GM13977 (cell line): ENCODE data around the gene FBN1.

ENCODE experiments used
- DNase-seq: peaks from one replicate; pipeline ENCODE4 v3.0.0; 2012; ENCODE audit warnings: low spot score
- in situ Hi-C: fragments of 300-500 bp; cut with MboI; formaldehyde crosslinking; loops from one replicate; pipeline ENCODE4 v1.12.0; 2022; ENCODE audit warnings: low sequenced_read_pairs, low pct_unique_long_range_greater_than_20kb, mixed read lengths, inconsistent platforms; ENCODE audit not compliant: unreplicated experiment
- TF ChIP-seq, protein P1 (sequence below): IDR thresholded peaks from 2 replicates; pipeline ENCODE4 v1.5.1; 2012; ENCODE audit warnings: mild to moderate bottlenecking, control low read depth; ENCODE audit not compliant: insufficient read depth; ENCODE audit errors: extremely low read depth, missing control alignments

The FBN1 gene

DNA sequence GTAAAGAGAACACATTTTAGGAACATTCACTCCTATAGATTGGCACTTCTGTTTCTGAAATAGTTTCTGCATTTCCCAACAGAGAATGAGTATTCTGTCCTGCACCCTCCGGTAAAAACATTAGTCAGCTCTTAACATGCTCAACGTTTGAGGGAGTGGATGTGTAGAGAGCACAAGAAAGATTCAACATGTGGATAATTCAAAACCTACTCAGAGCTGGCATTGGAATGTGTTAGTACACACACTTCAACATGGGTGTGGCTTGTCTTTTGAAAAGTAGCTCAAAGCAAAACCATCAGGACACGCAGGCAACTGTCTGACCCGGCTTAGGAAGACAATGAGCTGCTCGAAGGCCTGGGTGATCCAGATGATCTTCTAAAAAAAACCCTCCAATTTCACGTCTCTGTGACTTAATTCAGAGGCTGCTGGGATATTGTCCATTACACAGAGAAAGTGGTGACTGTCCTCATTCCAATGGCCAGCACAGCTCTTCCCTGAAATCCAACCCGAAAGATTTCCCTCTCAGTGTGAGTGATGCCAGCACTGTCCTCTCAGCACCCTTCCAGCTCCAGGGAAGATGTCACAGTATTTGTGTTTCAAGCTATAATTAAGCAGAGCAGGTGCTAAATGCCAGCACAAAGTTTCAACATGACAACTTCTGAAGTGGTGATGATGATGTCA is 18.1 kb downstream of the FBN1 start:
- DNase-seq: no peak
- TF ChIP-seq, protein P1, sequence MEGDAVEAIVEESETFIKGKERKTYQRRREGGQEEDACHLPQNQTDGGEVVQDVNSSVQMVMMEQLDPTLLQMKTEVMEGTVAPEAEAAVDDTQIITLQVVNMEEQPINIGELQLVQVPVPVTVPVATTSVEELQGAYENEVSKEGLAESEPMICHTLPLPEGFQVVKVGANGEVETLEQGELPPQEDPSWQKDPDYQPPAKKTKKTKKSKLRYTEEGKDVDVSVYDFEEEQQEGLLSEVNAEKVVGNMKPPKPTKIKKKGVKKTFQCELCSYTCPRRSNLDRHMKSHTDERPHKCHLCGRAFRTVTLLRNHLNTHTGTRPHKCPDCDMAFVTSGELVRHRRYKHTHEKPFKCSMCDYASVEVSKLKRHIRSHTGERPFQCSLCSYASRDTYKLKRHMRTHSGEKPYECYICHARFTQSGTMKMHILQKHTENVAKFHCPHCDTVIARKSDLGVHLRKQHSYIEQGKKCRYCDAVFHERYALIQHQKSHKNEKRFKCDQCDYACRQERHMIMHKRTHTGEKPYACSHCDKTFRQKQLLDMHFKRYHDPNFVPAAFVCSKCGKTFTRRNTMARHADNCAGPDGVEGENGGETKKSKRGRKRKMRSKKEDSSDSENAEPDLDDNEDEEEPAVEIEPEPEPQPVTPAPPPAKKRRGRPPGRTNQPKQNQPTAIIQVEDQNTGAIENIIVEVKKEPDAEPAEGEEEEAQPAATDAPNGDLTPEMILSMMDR: no peak
- in situ Hi-C loops: no loop called here

GRCh38 chr15:48625126-48625525 is 20.4 kb downstream of the FBN1 start:
- DNase-seq: no peak
- TF ChIP-seq, protein P1: no peak
- in situ Hi-C loops: no loop called here

- in situ Hi-C loops: no loop called here
- no peak for DNase-seq
- TF ChIP-seq, protein P1: no peak
Observed at GRCh38 chr15:48624700-48625099, 20.8 kb downstream of the FBN1 start.

GRCh38 chr15:48623456-48623855 is 22.1 kb downstream of the FBN1 start:
- TF ChIP-seq, protein P1: no peak
- in situ Hi-C loops: no loop called here
- no peak for DNase-seq

DNA sequence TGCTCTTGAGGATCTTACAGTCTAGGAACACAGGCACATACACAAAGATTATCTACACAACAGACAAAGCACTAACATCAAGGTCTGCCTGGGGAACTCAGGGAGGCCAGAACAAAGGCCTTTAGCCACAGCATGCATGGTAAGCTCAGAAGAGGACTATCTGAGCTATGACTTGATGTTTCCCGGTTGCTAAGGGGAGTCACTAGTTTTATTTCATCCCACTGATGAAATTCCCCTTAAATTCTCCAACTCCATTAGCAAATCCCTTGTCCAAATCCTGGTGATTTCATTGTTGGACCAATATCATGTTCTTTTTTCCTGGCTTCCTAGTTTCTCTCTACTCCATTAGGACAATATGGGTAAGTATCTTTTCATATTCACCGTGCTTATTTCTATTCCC is 23.3 kb downstream of the FBN1 start:
- in situ Hi-C loops: no loop called here
- TF ChIP-seq, protein P1: no peak
- no peak for DNase-seq

GRCh38 chr15:48619446-48619845 is 26.1 kb downstream of the FBN1 start:
- DNase-seq: no peak
- TF ChIP-seq, protein P1: no peak
- in situ Hi-C loops: no loop called here

DNA sequence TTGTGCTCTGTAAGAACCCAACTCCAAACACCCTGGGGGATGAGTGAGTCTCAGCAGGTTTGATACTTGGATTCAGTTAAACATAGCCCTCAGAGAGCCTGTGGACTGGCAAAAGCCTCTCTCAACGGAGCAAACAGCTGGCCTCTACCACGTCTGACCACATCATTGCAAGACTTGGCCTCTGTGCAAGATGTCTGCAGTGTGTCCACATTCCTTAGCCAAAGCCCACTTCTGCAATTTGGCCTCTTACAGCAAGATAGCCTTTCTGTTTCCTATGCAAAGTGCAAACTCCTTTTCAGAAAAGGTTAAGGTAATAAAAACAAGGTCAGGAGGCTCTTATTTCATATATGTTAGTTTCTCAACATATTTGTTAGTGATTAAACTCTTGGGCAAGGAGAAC is 27.9 kb downstream of the FBN1 start:
- in situ Hi-C loops: no loop called here
- no peak for DNase-seq
- TF ChIP-seq, protein P1: no peak
